ENCODE measurements around the gene SWT1. TPM values are rescaled to one million over a fixed set of nuclear protein-coding genes. Genes with fewer than 3 reads are reported as not detected.
"Not testable (repeated sequence)": the region's sequence is repeated elsewhere in the genome, so short reads cannot be mapped to it uniquely, and the experiment has no call there.

SWT1 gene
- total RNA-seq, 1 donor from 2014 or later, result 3.5 TPM

DNA sequence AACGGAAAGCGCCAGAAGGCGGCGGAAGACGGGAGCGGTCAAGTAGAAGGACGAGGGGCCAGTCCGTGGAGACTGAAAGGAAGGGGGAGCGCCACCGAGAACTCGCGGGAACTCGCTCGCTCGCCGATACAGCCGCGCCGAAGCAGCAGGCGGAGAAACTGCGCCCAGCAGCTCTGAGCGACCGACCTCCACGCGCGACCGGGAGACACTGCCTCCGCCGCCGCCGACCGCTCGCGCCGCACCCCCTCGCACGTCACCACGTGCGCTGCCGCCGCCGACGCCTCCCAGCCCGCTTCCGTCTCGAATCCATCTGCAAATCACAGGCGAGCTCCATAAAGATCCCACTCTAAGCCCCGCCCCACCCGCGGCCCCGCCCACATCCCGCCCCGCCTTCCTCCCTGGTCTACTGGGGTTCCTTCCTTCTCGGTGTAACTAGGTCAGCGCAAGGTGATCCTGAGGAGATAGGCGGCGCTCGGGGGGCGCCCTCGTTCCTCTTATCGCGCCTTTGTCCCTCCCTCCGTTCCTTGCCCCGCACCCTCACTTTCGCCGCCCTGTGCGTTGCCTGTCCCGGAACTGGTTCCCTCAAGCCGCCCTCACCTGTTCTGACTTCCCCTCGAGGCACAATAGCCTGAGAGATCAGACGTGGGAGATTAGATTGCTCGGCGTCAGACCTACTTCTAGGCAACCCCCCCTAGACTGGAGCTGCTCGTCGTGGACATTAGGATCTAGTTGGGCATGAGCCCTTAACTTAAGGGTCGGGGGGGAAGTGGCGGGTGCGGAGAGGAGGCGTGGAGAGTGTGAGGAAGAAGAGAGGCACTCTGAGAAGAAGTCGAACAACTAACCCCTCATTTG lies 160.3 kb downstream of the SWT1 start, which contains the start of gene IVNS1ABP:
Gene IVNS1ABP, minus strand, starts transcription at position 210 of the 852 bp plus-strand sequence. CDS start 7,750 bp downstream, outside the sequence.
- peaks cover 48% of the 10 kb centered on the region for H3K4me1 Mint-ChIP-seq (ENCODE audit: low read depth)
- H3K27ac Mint-ChIP-seq (ENCODE audit: unreplicated experiment), result peak within 1 kb of the TSS; percentile 94
- DNase-seq (ENCODE audit: low spot score), result peak; percentile 98
- H3K9me3 Mint-ChIP-seq (ENCODE audit: low read depth), result peaks cover 6% of the 10 kb centered on the region
- TF ChIP-seq, protein P1, sequence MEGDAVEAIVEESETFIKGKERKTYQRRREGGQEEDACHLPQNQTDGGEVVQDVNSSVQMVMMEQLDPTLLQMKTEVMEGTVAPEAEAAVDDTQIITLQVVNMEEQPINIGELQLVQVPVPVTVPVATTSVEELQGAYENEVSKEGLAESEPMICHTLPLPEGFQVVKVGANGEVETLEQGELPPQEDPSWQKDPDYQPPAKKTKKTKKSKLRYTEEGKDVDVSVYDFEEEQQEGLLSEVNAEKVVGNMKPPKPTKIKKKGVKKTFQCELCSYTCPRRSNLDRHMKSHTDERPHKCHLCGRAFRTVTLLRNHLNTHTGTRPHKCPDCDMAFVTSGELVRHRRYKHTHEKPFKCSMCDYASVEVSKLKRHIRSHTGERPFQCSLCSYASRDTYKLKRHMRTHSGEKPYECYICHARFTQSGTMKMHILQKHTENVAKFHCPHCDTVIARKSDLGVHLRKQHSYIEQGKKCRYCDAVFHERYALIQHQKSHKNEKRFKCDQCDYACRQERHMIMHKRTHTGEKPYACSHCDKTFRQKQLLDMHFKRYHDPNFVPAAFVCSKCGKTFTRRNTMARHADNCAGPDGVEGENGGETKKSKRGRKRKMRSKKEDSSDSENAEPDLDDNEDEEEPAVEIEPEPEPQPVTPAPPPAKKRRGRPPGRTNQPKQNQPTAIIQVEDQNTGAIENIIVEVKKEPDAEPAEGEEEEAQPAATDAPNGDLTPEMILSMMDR (IDR thresholded peaks at IDR 0.05), result peak; percentile 21
- H3K36me3 Mint-ChIP-seq (ENCODE audit: low read depth), result peaks cover 1% of the 10 kb centered on the region
- H3K4me3 Mint-ChIP-seq (ENCODE audit: unreplicated experiment), result peak within 1 kb of the TSS; percentile 97
- H3K27me3 Mint-ChIP-seq (ENCODE audit: low read depth), result no peaks in the 10 kb centered on the region

DNA sequence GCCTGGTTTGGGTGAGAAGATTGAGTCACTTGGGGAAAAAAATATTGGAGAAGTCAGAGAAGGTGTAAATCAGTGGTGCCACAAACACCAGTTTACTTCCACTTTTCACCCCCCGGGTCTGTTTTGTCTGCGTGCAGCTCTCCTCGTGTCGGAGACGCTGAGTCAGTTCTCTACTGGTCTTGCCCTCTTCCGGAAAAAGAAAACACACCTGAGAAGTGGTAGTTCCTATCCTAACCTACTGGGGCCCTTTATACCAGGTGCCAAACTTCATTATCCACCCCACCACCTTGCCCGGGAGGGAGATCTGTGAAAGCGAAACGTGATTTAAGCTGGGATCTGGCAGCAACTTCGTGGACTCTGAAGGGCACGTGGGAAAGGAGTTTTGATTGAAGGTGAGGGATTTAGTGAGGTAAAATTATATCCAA lies 160.9 kb downstream of the SWT1 start:
- TF ChIP-seq, protein P1 (IDR thresholded peaks at IDR 0.05), result no peak
- peak overlapping the region; percentile 94 for H3K27ac Mint-ChIP-seq (ENCODE audit: unreplicated experiment)
- no peak for DNase-seq (ENCODE audit: low spot score)
- H3K9me3 Mint-ChIP-seq (ENCODE audit: low read depth), result peaks cover 6% of the 10 kb centered on the region
- peaks cover 43% of the 10 kb centered on the region for H3K4me1 Mint-ChIP-seq (ENCODE audit: low read depth)
- peaks cover 1% of the 10 kb centered on the region for H3K36me3 Mint-ChIP-seq (ENCODE audit: low read depth)
- peak overlapping the region; percentile 97 for H3K4me3 Mint-ChIP-seq (ENCODE audit: unreplicated experiment)
- H3K27me3 Mint-ChIP-seq (ENCODE audit: low read depth), result no peaks in the 10 kb centered on the region

DNA sequence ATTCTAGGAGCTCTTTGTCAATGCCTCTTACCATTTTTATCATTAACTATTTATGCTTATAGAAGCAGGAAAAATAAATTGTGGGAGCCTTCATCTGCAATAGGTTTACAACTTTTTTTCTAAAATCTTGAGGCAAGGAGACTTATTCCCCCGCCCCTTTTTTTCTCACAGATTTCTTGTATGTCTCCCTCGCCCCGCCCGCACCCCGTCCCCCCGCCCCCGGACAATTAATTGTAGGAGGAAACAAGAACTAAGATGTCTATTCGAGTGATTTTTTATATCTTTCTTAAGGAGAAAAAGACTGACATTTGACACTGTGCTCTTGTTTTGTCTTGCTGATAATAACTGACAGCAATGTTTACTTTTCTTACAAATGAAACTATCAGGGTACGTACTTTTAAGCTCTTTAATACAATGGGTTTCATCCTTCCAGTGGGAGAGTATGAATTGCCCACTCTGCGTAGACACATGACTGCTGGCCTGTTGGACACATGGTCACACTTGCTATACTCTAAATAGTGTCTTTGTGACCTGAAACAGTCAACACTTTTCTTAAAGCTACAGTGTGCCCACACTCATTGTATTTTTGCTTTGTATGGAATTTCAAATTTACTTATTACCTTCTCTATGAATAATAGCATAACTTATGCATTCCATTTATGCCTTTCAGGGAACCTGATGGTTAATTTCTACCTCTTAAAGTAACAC lies 161.6 kb downstream of the SWT1 start:
- peaks cover 1% of the 10 kb centered on the region for H3K36me3 Mint-ChIP-seq (ENCODE audit: low read depth)
- peaks cover 36% of the 10 kb centered on the region for H3K4me1 Mint-ChIP-seq (ENCODE audit: low read depth)
- H3K27me3 Mint-ChIP-seq (ENCODE audit: low read depth), result no peaks in the 10 kb centered on the region
- TF ChIP-seq, protein P1 (IDR thresholded peaks at IDR 0.05), result no peak
- peak overlapping the region; percentile 11 for H3K27ac Mint-ChIP-seq (ENCODE audit: unreplicated experiment)
- H3K9me3 Mint-ChIP-seq (ENCODE audit: low read depth), result peaks cover 6% of the 10 kb centered on the region
- no peak for DNase-seq (ENCODE audit: low spot score)
- peak overlapping the region; percentile 97 for H3K4me3 Mint-ChIP-seq (ENCODE audit: unreplicated experiment)

DNA sequence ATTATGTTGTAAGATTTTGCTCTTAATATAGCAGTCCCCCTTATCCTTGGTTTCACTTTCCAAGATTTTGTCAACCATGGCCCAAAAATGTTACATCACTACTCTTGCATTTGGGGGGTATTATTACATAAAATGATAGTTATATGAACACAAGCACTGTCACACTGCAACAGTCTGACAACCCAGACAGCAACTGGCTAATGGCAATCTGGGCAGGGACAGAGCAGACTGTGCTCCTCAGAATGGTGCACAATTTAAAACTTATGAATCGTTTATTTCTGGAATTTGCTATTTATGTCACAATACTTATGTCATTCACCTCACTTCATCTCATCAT lies 162.1 kb downstream of the SWT1 start:
- no peak for DNase-seq (ENCODE audit: low spot score)
- H3K4me3 Mint-ChIP-seq (ENCODE audit: unreplicated experiment), result no peak overlapping the region
- H3K4me1 Mint-ChIP-seq (ENCODE audit: low read depth), result peaks cover 31% of the 10 kb centered on the region
- TF ChIP-seq, protein P1 (IDR thresholded peaks at IDR 0.05), result no peak
- H3K27ac Mint-ChIP-seq (ENCODE audit: unreplicated experiment), result no peak overlapping the region
- H3K36me3 Mint-ChIP-seq (ENCODE audit: low read depth), result peaks cover 1% of the 10 kb centered on the region
- peaks cover 6% of the 10 kb centered on the region for H3K9me3 Mint-ChIP-seq (ENCODE audit: low read depth)
- H3K27me3 Mint-ChIP-seq (ENCODE audit: low read depth), result no peaks in the 10 kb centered on the region

DNA sequence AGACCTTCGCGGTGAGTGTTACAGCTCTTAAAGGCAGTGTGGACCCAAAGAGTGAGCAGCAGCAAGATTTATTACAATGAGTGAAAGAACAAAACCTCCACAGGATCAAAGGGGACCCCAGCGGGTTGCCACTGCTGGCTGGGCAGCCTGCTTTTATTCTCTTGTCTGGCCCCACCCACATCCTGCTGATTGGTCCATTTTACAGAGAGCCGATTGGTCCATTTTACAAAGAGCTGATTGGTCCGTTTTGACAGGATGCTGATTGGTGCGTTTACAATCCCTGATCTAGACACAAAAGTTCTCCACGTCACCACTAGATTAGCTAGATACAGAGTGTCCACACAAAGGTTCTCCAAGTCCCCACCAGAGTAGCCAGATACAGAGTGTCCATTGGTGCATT lies 164.1 kb downstream of the SWT1 start:
- H3K9me3 Mint-ChIP-seq (ENCODE audit: low read depth); H3K27ac Mint-ChIP-seq (ENCODE audit: unreplicated experiment): not testable (repeated sequence)
- peaks cover 18% of the 10 kb centered on the region for H3K4me1 Mint-ChIP-seq (ENCODE audit: low read depth)

DNA sequence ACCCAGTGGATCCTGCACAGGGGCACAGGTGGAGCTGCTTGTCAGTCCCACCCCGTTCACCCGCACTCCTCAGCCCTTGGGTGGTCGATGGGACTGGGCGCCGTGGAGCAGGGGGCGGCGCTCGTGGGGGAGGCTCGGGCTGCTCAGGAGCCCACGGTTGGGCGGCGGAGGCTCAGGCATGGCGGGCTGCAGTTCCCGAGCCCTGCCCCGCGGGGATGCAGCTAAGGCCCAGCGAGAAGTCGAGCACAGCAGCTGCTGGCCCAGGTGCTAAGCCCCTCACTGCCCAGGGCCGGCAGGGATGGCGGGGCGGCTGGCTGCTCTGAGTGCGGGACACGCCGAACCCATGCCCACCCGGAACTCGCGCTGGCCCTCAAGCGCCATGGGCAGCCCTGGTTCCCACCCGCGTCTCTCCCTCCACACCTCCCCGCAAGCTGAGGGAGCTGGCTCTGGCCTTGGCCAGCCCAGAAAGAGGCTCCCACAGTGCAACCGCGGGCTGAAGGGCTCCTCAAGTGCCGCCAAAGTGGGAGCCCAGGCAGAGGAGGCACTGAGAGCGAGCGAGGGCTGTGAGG lies 164.8 kb downstream of the SWT1 start:
- not testable (repeated sequence) for H3K27ac Mint-ChIP-seq (ENCODE audit: unreplicated experiment); H3K27me3 Mint-ChIP-seq (ENCODE audit: low read depth); H3K36me3 Mint-ChIP-seq (ENCODE audit: low read depth); DNase-seq (ENCODE audit: low spot score); H3K4me3 Mint-ChIP-seq (ENCODE audit: unreplicated experiment); H3K9me3 Mint-ChIP-seq (ENCODE audit: low read depth)
- peaks cover 18% of the 10 kb centered on the region for H3K4me1 Mint-ChIP-seq (ENCODE audit: low read depth)

More for the DNA sequence above, 164.1 kb downstream of the SWT1 start:
- H3K27me3 Mint-ChIP-seq (ENCODE audit: low read depth); H3K4me3 Mint-ChIP-seq (ENCODE audit: unreplicated experiment); H3K36me3 Mint-ChIP-seq (ENCODE audit: low read depth); DNase-seq (ENCODE audit: low spot score): not testable (repeated sequence)

Measured in chondrocyte (in vitro differentiated cells).